Gastrocnemius medialis (tissue), 4 donors: ENCODE measurements around the gene MIF.

Experiments
- POLR2A ChIP-seq, 2 donors: fragments of 450-650 bp; IDR thresholded peaks; one replicate each; pipeline ENCODE4 v1.6.1; 2017; ENCODE audit warnings: antibody characterized with exemption in 2 of 2, mild to moderate bottlenecking in 2 of 2, moderate library complexity in 2 of 2
- TF ChIP-seq, protein P1 (sequence below), 5 experiments: fragments of 450-650 bp in 3 of 5; fragments of 200-600 bp in 2 of 5; sonication (generic) in 2 of 5; IDR thresholded peaks in 4 of 5; conservative IDR thresholded peaks in 1 of 5; 1 replicate in 4 of 5; 2 replicates in 1 of 5; pipeline ENCODE4 v1.5.1; 2016 to 2019; ENCODE audit warnings: antibody characterized with exemption in 5 of 5, mild to moderate bottlenecking in 3 of 5, moderate library complexity in 3 of 5

DNA sequence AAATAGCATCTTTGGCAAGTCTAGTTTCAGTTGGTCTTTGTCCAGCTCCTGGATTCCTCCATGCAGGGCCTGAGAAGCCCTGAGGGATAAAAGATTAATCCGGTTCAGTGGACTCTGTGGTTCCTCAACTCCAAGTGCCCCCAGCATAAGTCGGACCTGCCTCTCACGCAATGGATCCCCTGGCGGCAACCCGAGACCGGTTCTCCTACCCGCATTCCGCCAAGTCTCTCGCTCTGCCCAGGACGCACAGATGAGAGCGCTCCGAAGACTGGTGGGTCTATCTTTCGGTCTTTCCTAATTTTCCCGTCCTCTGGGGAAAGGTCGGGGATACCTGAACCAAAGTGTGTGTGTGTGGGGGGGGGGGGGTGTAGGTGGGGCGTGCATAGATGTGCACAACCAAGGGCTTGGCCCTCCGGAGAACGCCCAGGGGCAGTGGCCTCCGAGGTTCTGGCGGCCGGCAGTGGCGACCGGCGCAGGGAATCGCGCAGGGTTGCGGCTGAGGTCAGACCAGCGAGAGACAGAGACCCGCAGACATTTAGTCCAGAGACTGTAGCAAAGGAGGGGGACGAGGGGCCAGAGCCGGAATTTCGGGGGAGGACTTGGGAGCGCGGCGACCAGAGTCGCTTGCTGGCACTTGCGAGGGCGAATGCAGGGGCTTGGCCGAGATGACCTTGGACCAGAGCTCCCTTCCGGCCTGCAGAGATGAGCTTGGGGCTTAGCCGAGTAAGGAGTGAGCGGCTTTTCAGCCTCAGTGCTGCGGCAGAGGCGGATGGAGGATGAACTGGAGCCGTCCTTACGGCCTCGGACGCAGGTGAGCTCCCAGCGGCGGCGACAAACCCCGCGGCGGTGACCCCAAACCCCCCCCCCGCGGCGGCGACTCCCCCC lies 37.2 kb upstream of the MIF start:
- TF ChIP-seq, protein P1, sequence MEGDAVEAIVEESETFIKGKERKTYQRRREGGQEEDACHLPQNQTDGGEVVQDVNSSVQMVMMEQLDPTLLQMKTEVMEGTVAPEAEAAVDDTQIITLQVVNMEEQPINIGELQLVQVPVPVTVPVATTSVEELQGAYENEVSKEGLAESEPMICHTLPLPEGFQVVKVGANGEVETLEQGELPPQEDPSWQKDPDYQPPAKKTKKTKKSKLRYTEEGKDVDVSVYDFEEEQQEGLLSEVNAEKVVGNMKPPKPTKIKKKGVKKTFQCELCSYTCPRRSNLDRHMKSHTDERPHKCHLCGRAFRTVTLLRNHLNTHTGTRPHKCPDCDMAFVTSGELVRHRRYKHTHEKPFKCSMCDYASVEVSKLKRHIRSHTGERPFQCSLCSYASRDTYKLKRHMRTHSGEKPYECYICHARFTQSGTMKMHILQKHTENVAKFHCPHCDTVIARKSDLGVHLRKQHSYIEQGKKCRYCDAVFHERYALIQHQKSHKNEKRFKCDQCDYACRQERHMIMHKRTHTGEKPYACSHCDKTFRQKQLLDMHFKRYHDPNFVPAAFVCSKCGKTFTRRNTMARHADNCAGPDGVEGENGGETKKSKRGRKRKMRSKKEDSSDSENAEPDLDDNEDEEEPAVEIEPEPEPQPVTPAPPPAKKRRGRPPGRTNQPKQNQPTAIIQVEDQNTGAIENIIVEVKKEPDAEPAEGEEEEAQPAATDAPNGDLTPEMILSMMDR (IDR thresholded peaks at IDR 0.05 in 4 of 5, conservative IDR thresholded peaks at IDR 0.05 in 1 of 5): peak in 1 of 5 experiments; percentile 37
- peak in 1 of 2 donors; percentile 13 for TF ChIP-seq POLR2A (IDR thresholded peaks at IDR 0.05)
